Stimulated activated naive B cell treated with anti-CD40 and anti-IgM and Interleukin-4, amounts not matched to agents 10 μg/mL and 1 μg/mL and 100 μg/mL, for 72 hours (primary cell): ENCODE data around the gene COX11.

Source experiments
- ATAC-seq, 2 donors: fragments of 150-1000 bp; cut with Tn5 transposase; replicated peaks; 2 replicates each; pipeline ENCODE4 v1.10.0; 2021; ENCODE audit warnings: moderate library complexity in 1 of 2
- DNase-seq: peaks from one replicate; pipeline ENCODE4 v3.0.0; 2021
- H3K27ac Mint-ChIP-seq: one replicate; pipeline ENCODE4 v1.8.0; 2022; ENCODE audit warnings: mild to moderate bottlenecking, mixed read lengths
- H3K27me3 Mint-ChIP-seq, 2 donors: one replicate each; pipeline ENCODE4 v1.8.0; 2022; ENCODE audit warnings: mixed read lengths in 2 of 2
- H3K36me3 Mint-ChIP-seq, 2 donors: one replicate each; pipeline ENCODE4 v1.8.0; 2022; ENCODE audit warnings: mixed read lengths in 2 of 2, mild to moderate bottlenecking in 1 of 2
- H3K4me1 Mint-ChIP-seq, 2 donors: one replicate each; pipeline ENCODE4 v1.8.0; 2022; ENCODE audit warnings: mixed read lengths in 2 of 2, mild to moderate bottlenecking in 1 of 2
- H3K4me3 Mint-ChIP-seq, 2 donors: one replicate each; pipeline ENCODE4 v1.8.0; 2022; ENCODE audit warnings: mild to moderate bottlenecking in 2 of 2, mixed read lengths in 2 of 2, moderate library complexity in 1 of 2
- H3K9me3 Mint-ChIP-seq, 2 donors: one replicate each; pipeline ENCODE4 v1.8.0; 2022; ENCODE audit warnings: mixed read lengths in 2 of 2, mild to moderate bottlenecking in 1 of 2

Gene COX11

DNA sequence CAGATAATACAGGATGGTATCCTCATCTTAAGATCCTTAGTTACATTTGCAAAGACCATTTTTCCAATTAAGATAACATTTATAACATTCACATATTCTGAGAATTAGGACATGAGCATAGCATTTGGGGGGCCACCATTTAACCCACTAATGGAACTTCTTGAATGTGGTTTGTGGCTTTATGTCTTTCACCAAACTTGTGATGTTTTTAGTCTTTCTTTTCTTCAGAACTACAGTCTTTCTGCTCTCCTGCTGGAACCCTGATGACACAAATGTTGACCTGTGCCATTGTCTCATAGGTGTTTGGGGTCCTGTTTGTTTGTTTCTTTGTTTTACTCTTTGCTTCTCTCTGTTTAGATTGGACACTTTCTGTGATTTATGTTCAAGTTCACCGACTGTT lies 23.2 kb downstream of the COX11 start:
- H3K27me3 Mint-ChIP-seq: peaks cover 0 to 5% of the 10 kb centered on the region in 2 donors
- peaks cover 0 to 3% of the 10 kb centered on the region in 2 donors for H3K36me3 Mint-ChIP-seq
- no peak overlapping the region for H3K27ac Mint-ChIP-seq
- no peak for ATAC-seq
- no peak overlapping the region for H3K4me3 Mint-ChIP-seq
- no peaks in the 10 kb centered on the region for H3K4me1 Mint-ChIP-seq
- no peak for DNase-seq
- peaks cover 0 to 1% of the 10 kb centered on the region in 2 donors for H3K9me3 Mint-ChIP-seq

- no peak overlapping the region for H3K27ac Mint-ChIP-seq
- DNase-seq (no peak), ATAC-seq (no peak)
- peaks cover 0 to 5% of the 10 kb centered on the region in 2 donors for H3K27me3 Mint-ChIP-seq
- peaks cover 0 to 3% of the 10 kb centered on the region in 2 donors for H3K36me3 Mint-ChIP-seq
- no peak overlapping the region for H3K4me3 Mint-ChIP-seq
- H3K4me1 Mint-ChIP-seq: no peaks in the 10 kb centered on the region
- H3K9me3 Mint-ChIP-seq: peaks cover 0 to 1% of the 10 kb centered on the region in 2 donors
These were observed 23.7 kb downstream of the COX11 start for GRCh38 chr17:54944796-54945195.

DNA sequence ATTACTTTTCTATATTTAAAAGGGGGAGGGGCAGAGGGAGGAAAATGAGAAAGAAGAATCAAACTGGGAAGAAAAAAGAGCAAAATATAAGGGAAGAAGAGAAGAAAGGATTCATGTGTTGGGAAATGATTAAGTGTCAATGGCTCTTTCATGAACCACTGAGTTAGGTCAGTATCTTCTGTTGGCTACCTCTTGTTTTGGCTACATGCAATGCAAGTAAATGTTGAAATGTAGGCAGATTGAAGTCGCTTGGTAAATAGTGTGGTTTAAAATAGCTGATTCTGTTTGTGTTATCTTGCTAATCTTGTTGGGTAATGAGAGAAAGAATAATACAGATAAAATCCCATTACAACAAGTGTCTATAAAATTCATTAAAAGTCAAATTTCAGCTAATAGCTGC lies 27.2 kb downstream of the COX11 start:
- no peak overlapping the region for H3K4me3 Mint-ChIP-seq
- no peak overlapping the region for H3K27ac Mint-ChIP-seq
- DNase-seq: no peak
- no peak for ATAC-seq
- H3K9me3 Mint-ChIP-seq: no peaks in the 10 kb centered on the region
- no peaks in the 10 kb centered on the region for H3K36me3 Mint-ChIP-seq
- no peaks in the 10 kb centered on the region for H3K27me3 Mint-ChIP-seq
- H3K4me1 Mint-ChIP-seq: no peaks in the 10 kb centered on the region

DNA sequence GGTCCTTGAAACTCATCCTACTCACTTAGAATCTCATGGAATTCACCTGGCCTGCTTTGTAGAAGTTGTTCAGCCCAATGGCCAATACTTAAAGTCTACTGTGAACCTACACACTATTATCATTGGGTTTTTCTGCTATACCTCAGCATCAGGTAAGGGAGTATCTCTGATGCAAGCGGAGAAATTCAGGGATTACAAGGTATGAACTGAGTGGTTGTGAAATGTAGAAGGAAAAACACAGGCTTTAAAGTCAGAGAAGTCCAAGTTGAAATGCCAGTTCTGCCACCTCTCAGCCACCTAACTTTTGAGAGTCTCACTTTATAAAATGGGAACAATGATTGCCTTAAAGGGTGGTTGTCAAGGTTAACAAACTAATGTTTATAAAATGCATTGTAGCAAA lies 31.0 kb downstream of the COX11 start:
- no peaks in the 10 kb centered on the region for H3K36me3 Mint-ChIP-seq
- no peak overlapping the region for H3K27ac Mint-ChIP-seq
- no peak for DNase-seq
- H3K27me3 Mint-ChIP-seq: peaks cover 0 to 4% of the 10 kb centered on the region in 2 donors
- no peaks in the 10 kb centered on the region for H3K4me1 Mint-ChIP-seq
- no peaks in the 10 kb centered on the region for H3K9me3 Mint-ChIP-seq
- ATAC-seq: no peak
- no peak overlapping the region for H3K4me3 Mint-ChIP-seq

- H3K4me1 Mint-ChIP-seq: no peaks in the 10 kb centered on the region
- ATAC-seq (no peak), DNase-seq (no peak)
- H3K27ac Mint-ChIP-seq: no peak overlapping the region
- H3K9me3 Mint-ChIP-seq: no peaks in the 10 kb centered on the region
- H3K4me3 Mint-ChIP-seq: no peak overlapping the region
- H3K36me3 Mint-ChIP-seq: no peaks in the 10 kb centered on the region
- H3K27me3 Mint-ChIP-seq: peaks cover 0 to 4% of the 10 kb centered on the region in 2 donors
These were observed 31.4 kb downstream of the COX11 start for GRCh38 chr17:54937018-54937417.

- no peak overlapping the region for H3K27ac Mint-ChIP-seq
- H3K36me3 Mint-ChIP-seq: no peaks in the 10 kb centered on the region
These were observed 33.0 kb downstream of the COX11 start for GRCh38 chr17:54935471-54935870.

DNA sequence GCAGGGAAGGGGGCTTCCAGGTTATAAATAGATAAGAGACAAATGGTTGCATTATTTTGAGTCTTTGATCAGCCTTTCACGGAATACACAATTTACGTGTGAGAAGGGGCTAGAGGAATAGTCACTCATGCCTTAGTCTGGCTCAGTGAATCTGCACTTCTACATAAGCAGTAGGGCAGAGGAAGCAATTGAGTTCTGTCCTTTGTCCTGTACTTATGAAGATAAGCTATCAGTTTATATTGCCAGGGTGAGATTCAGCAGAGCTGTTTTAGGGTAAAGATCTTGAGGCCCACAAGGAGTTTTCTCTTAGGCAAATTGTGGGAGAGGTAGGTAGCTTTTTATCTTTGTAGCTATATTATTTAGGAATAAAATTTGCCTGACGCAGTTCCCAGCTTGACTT lies 34.5 kb downstream of the COX11 start:
- Mint-ChIP-seq H3K4me3 (no peak overlapping the region), H3K27me3 (peaks cover 0 to 4% of the 10 kb centered on the region in 2 donors), H3K36me3 (no peaks in the 10 kb centered on the region), H3K27ac (no peak overlapping the region), H3K9me3 (no peaks in the 10 kb centered on the region), H3K4me1 (no peaks in the 10 kb centered on the region)
- ATAC-seq (no peak), DNase-seq (no peak)

More at GRCh38 chr17:54935471-54935870, 33.0 kb downstream of the COX11 start:
- DNase-seq: no peak
- no peaks in the 10 kb centered on the region for H3K4me1 Mint-ChIP-seq
- H3K27me3 Mint-ChIP-seq: peaks cover 0 to 4% of the 10 kb centered on the region in 2 donors
- H3K9me3 Mint-ChIP-seq: no peaks in the 10 kb centered on the region
- no peak for ATAC-seq
- no peak overlapping the region for H3K4me3 Mint-ChIP-seq

GRCh38 chr17:54932711-54933110 lies 35.7 kb downstream of the COX11 start:
- H3K27ac Mint-ChIP-seq: no peak overlapping the region
- H3K9me3 Mint-ChIP-seq: no peaks in the 10 kb centered on the region
- no peak overlapping the region for H3K4me3 Mint-ChIP-seq
- H3K27me3 Mint-ChIP-seq: peaks cover 0 to 4% of the 10 kb centered on the region in 2 donors
- no peaks in the 10 kb centered on the region for H3K4me1 Mint-ChIP-seq
- DNase-seq (no peak), ATAC-seq (no peak)
- H3K36me3 Mint-ChIP-seq: no peaks in the 10 kb centered on the region

DNA sequence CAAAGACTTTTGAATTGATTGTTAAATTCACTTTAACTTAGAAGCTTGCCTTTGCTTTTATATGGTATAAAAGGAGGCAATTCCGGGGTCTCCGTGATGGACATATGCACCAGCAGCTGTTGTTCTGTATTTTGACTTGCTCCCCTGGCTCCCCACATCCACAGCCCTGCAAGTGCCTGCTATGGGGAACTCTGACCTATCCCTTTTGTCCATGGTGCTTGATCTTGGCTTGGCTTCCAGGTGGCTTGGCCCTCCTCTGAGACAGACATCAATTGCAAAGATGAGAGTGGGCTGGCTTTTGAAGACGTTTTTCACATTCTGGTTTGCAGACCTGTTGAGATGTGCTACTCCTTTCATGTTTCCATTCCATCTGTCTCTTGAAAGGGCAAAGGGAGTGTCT lies 40.9 kb downstream of the COX11 start:
- H3K27me3 Mint-ChIP-seq: no peaks in the 10 kb centered on the region
- no peak overlapping the region for H3K4me3 Mint-ChIP-seq
- H3K36me3 Mint-ChIP-seq: no peaks in the 10 kb centered on the region
- no peaks in the 10 kb centered on the region for H3K9me3 Mint-ChIP-seq
- no peak for ATAC-seq
- H3K4me1 Mint-ChIP-seq: no peaks in the 10 kb centered on the region
- H3K27ac Mint-ChIP-seq: no peak overlapping the region
- DNase-seq: no peak

- no peaks in the 10 kb centered on the region for H3K27me3 Mint-ChIP-seq
- ATAC-seq: no peak
- H3K4me1 Mint-ChIP-seq: no peaks in the 10 kb centered on the region
- H3K36me3 Mint-ChIP-seq: no peaks in the 10 kb centered on the region
- H3K4me3 Mint-ChIP-seq: no peak overlapping the region
- no peaks in the 10 kb centered on the region for H3K9me3 Mint-ChIP-seq
- no peak overlapping the region for H3K27ac Mint-ChIP-seq
- DNase-seq: no peak
These were observed 44.0 kb downstream of the COX11 start for GRCh38 chr17:54924405-54924804.

DNA sequence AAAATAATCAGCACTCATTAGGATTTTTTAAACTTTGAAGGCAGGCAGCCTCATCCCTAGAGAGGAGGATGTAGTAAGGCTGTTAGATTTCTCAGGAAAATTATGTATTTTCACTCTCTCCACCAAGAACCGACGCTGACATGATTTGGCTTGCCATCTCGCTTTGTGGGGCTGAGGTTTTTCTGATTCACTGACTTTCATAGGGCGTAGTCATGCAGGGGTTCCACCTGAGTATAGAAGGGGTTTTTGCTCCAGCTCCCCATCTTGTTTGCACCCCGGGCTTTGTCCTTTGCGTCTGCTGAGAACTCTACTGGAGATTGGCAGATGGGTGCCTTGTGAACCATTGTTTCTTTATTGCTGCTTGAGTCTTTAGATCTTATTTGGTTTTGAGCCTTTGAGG lies 47.6 kb downstream of the COX11 start:
- DNase-seq (no peak), ATAC-seq (no peak)
- Mint-ChIP-seq H3K27ac (no peak overlapping the region), H3K4me3 (no peak overlapping the region), H3K9me3 (peaks cover 11 to 18% of the 10 kb centered on the region in 2 donors), H3K27me3 (no peaks in the 10 kb centered on the region), H3K36me3 (no peaks in the 10 kb centered on the region), H3K4me1 (no peaks in the 10 kb centered on the region)

DNA sequence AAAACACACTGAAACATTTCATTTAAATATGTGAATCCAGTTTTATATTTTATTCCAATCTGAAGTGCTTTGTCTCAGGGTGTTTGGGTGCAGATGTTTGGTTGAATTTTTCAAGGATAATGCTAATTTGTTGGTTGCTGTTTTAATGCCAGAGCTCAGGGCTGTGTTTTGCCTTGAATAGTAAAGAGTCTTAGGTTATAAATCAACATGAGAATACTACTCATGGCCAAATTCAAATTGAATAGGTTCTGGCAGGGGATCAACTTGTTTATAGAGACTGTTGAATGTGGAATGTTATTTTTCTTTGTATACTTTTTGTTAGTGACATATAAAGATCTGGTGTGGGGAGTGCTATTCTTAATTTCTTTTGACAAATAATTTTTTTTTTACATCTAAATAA lies 49.0 kb downstream of the COX11 start:
- Mint-ChIP-seq H3K27ac (no peak overlapping the region), H3K9me3 (peaks cover 12 to 18% of the 10 kb centered on the region in 2 donors), H3K36me3 (no peaks in the 10 kb centered on the region), H3K4me1 (no peaks in the 10 kb centered on the region), H3K4me3 (no peak overlapping the region), H3K27me3 (no peaks in the 10 kb centered on the region)
- DNase-seq (no peak), ATAC-seq (no peak)

DNA sequence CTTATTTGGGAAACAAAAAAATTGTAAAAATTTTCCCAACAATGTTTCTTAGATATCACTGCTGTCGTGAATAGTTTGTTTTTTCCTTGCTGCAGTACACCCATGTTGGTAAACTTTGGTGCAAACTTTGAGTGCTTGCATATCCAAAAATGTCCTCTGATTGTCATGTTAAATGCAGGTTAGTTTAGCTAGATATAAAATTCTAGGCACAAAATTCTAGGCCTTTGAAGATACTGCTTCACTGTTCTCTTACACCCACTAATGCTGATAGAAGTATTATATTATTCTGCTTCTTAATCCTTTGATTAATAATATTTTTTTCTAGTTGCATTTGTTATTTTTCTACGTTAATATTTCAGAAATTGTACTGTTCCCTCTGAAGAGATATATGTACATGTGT lies 51.7 kb downstream of the COX11 start:
- H3K4me3 Mint-ChIP-seq: no peak overlapping the region
- no peaks in the 10 kb centered on the region for H3K4me1 Mint-ChIP-seq
- DNase-seq (no peak), ATAC-seq (no peak)
- no peaks in the 10 kb centered on the region for H3K36me3 Mint-ChIP-seq
- no peak overlapping the region for H3K27ac Mint-ChIP-seq
- H3K9me3 Mint-ChIP-seq: peaks cover 12 to 18% of the 10 kb centered on the region in 2 donors
- no peaks in the 10 kb centered on the region for H3K27me3 Mint-ChIP-seq
